Neural cell (in vitro differentiated cells): ENCODE measurements around the gene PTPRT. TPM values are rescaled to one million over a fixed set of nuclear protein-coding genes. Genes with fewer than 3 reads are reported as not detected.

Source experiments
- H2AFZ ChIP-seq: fragments of 200-600, 300-800 bp; sonication (generic), shearing (Covaris generic); 2 replicates; pipeline ENCODE4 v1.6.0; 2014; ENCODE audit warnings: low read depth, mild to moderate bottlenecking, antibody characterized with exemption, low read length, moderate library complexity
- H3F3A ChIP-seq: fragments of 200-600 bp; shearing (Covaris generic); 2 replicates; pipeline ENCODE4 v1.6.1; 2016; ENCODE audit warnings: mild to moderate bottlenecking, moderate library complexity, mixed read lengths, antibody characterized with exemption, low read length; ENCODE audit not compliant: insufficient read depth, poor library complexity, severe bottlenecking
- H3K27ac ChIP-seq: fragments of 200-600, 300-800 bp; sonication (generic), shearing (Covaris generic); 2 replicates; pipeline ENCODE4 v1.5.1; 2014; ENCODE audit warnings: mild to moderate bottlenecking, low read length, moderate library complexity
- H3K27me3 ChIP-seq: fragments of 300-800, 200-600 bp; sonication (generic), shearing (Covaris generic); 2 replicates; pipeline ENCODE4 v1.6.0; 2014; ENCODE audit warnings: mild to moderate bottlenecking, low read depth, low read length, moderate library complexity; ENCODE audit not compliant: insufficient read depth
- H3K36me3 ChIP-seq: fragments of 300-800, 200-600 bp; sonication (generic), shearing (Covaris generic); 2 replicates; pipeline ENCODE4 v1.5.1; 2014; ENCODE audit warnings: mild to moderate bottlenecking, antibody characterized with exemption, low read length, moderate library complexity; ENCODE audit not compliant: insufficient read depth
- H3K4me2 ChIP-seq: fragments of 300-800, 200-600 bp; sonication (generic), shearing (Covaris generic); 2 replicates; pipeline ENCODE4 v1.6.0; 2014; ENCODE audit warnings: mild to moderate bottlenecking, low read length
- H3K4me3 ChIP-seq: fragments of 300-800, 200-600 bp; sonication (generic), shearing (Covaris generic); 2 replicates; pipeline ENCODE4 v1.5.1; 2014; ENCODE audit warnings: mild to moderate bottlenecking, low read length, moderate library complexity
- H3K79me2 ChIP-seq: fragments of 200-600 bp; shearing (Covaris generic); replicated peaks from 2 replicates; pipeline ENCODE4 v1.6.0; 2014; ENCODE audit warnings: mild to moderate bottlenecking, low read length, moderate library complexity; ENCODE audit not compliant: insufficient read depth
- H3K9ac ChIP-seq: fragments of 300-800, 200-600 bp; sonication (generic), shearing (Covaris generic); 2 replicates; pipeline ENCODE4 v1.6.1; 2016; ENCODE audit warnings: mild to moderate bottlenecking, low read length, mixed read lengths
- H3K9me2 ChIP-seq: fragments of 200-600 bp; shearing (Covaris generic); 2 replicates; pipeline ENCODE4 v1.6.1; 2016; ENCODE audit warnings: mild to moderate bottlenecking, low read length, mixed read lengths; ENCODE audit not compliant: insufficient read depth
- H3K9me3 ChIP-seq: fragments of 200-600, 300-800 bp; sonication (generic), shearing (Covaris generic); 2 replicates; pipeline ENCODE4 v1.6.1; 2016; ENCODE audit warnings: mild to moderate bottlenecking, mixed run types, low read length, moderate library complexity, mixed read lengths
- H4K20me1 ChIP-seq: fragments of 200-600 bp; shearing (Covaris generic); 2 replicates; pipeline ENCODE4 v1.6.1; 2016; ENCODE audit warnings: mild to moderate bottlenecking, mixed run types; ENCODE audit not compliant: insufficient read depth
- CTCF ChIP-seq: fragments of 450-650 bp; IDR thresholded peaks from 2 replicates; pipeline ENCODE4 v1.5.1; 2014; ENCODE audit warnings: antibody characterized with exemption, mild to moderate bottlenecking, moderate library complexity; ENCODE audit not compliant: poor library complexity, severe bottlenecking
- EP300 ChIP-seq: fragments of 450-650 bp; conservative IDR thresholded peaks from 2 replicates; pipeline ENCODE4 v1.6.1; 2014; ENCODE audit warnings: antibody characterized with exemption, mild to moderate bottlenecking, moderate library complexity; ENCODE audit not compliant: poor library complexity, severe bottlenecking
- EZH2 ChIP-seq: fragments of 200-600, 300-800 bp; shearing (Covaris generic), sonication (generic); IDR thresholded peaks from 2 replicates; pipeline ENCODE4 v1.6.1; 2014; ENCODE audit warnings: antibody characterized with exemption, low read length, borderline replicate concordance, mild to moderate bottlenecking; ENCODE audit not compliant: insufficient read depth, poor library complexity, severe bottlenecking
- MXI1 ChIP-seq: fragments of 450-650 bp; conservative IDR thresholded peaks from 2 replicates; pipeline ENCODE4 v1.6.1; 2014; ENCODE audit warnings: antibody characterized with exemption, mild to moderate bottlenecking; ENCODE audit not compliant: poor library complexity, severe bottlenecking
- POLR2AphosphoS5 ChIP-seq: IDR thresholded peaks from 2 replicates; pipeline ENCODE4 v1.6.1; 2012
- RAD21 ChIP-seq: fragments of 450-650 bp; conservative IDR thresholded peaks from 2 replicates; pipeline ENCODE4 v1.6.1; 2014; ENCODE audit warnings: antibody characterized with exemption, mild to moderate bottlenecking, moderate library complexity
- REST ChIP-seq: IDR thresholded peaks from 2 replicates; pipeline ENCODE4 v1.6.1; 2012; ENCODE audit warnings: borderline replicate concordance
- TAF1 ChIP-seq: IDR thresholded peaks from 2 replicates; pipeline ENCODE4 v1.6.1; 2012; ENCODE audit warnings: low read depth
- polyA plus RNA-seq: library from polyadenylated mRNA; depleted of rRNA; stranded (reverse); fragments of >200 nt; gene quantifications from 2 replicates; pipeline ENCODE4 v1.2.3, GENCODE V29; 2014

The PTPRT gene
- polyA plus RNA-seq, 1 donor from 2014 or later, result 9.2 TPM

GRCh38 chr20:43007525-43007924 is 182.2 kb downstream of the PTPRT start:
- no peaks in the 10 kb centered on the region for H3K9me3 ChIP-seq
- no peak overlapping the region for H3K9ac ChIP-seq
- no peaks in the 10 kb centered on the region for H3K36me3 ChIP-seq
- no peaks in the 10 kb centered on the region for H3K9me2 ChIP-seq
- no peak overlapping the region for H2AFZ ChIP-seq
- no peaks in the 10 kb centered on the region for H4K20me1 ChIP-seq
- TF ChIP-seq CTCF (no peak), REST (no peak), RAD21 (no peak), EP300 (no peak), EZH2 (no peak)
- no peaks in the 10 kb centered on the region for H3K79me2 ChIP-seq
- no peaks in the 10 kb centered on the region for H3K27me3 ChIP-seq
- no peaks in the 10 kb centered on the region for H3F3A ChIP-seq
- H3K4me3 ChIP-seq, result no peak overlapping the region
- no peak overlapping the region for H3K4me2 ChIP-seq
- H3K27ac ChIP-seq, result no peak overlapping the region

GRCh38 chr20:43006651-43007375 is 182.9 kb downstream of the PTPRT start:
- Histone ChIP-seq H3K9me2 (no peaks in the 10 kb centered on the region), H3K9ac (no peak overlapping the region), H3K4me3 (no peak overlapping the region), H2AFZ (no peak overlapping the region), H3K4me2 (no peak overlapping the region), H3K9me3 (no peaks in the 10 kb centered on the region), H3K27me3 (no peaks in the 10 kb centered on the region), H3F3A (no peaks in the 10 kb centered on the region), H4K20me1 (no peaks in the 10 kb centered on the region), H3K79me2 (no peaks in the 10 kb centered on the region), H3K27ac (no peak overlapping the region), H3K36me3 (no peaks in the 10 kb centered on the region)
- no peak for TF ChIP-seq TAF1
- no peak for TF ChIP-seq MXI1
- TF ChIP-seq REST, result no peak
- TF ChIP-seq EP300, result no peak
- no peak for TF ChIP-seq RAD21
- no peak for TF ChIP-seq POLR2AphosphoS5
- TF ChIP-seq EZH2, result no peak
- TF ChIP-seq CTCF, result no peak
